Right atrium auricular region (tissue), 2 donors: ENCODE measurements around the gene CAMK2G. TPM values are rescaled to one million over a fixed set of nuclear protein-coding genes. Genes with fewer than 3 reads are reported as not detected.

ENCODE experiments used
- DNase-seq: peaks from one replicate; pipeline ENCODE4 v3.0.0-alpha.2; 2019; ENCODE audit warnings: low spot score
- H3K27ac ChIP-seq, 2 donors: fragments of 200-600 bp; sonication (generic); 1 replicate in 1 of 2; 2 replicates in 1 of 2; pipeline ENCODE4 v1.5.1; 2016 to 2019
- H3K27me3 ChIP-seq, 2 donors: fragments of 200-600 bp; sonication (generic); one replicate each; pipeline versions ENCODE4 v1.5.1 to v1.6.0; 2017 to 2019
- H3K36me3 ChIP-seq: fragments of 200-600 bp; sonication (generic); one replicate; pipeline ENCODE4 v1.5.1; 2016
- H3K4me1 ChIP-seq, 2 donors: fragments of 200-600 bp; sonication (generic); one replicate each; pipeline versions ENCODE4 v1.5.1 to v1.6.0; 2017 to 2019
- H3K4me3 ChIP-seq, 2 donors: fragments of 200-600 bp; sonication (generic); 1 replicate in 1 of 2; 2 replicates in 1 of 2; pipeline ENCODE4 v1.5.1; 2017 to 2019; ENCODE audit warnings: mild to moderate bottlenecking in 1 of 2, moderate library complexity in 1 of 2
- H3K9me3 ChIP-seq, 2 donors: fragments of 200-600 bp; sonication (generic); one replicate each; pipeline ENCODE4 v1.5.1; 2019
- total RNA-seq, 2 donors: library from RNA; depleted of rRNA; stranded (reverse); fragments of >200 nt; gene quantifications; one replicate each; pipeline ENCODE4 v1.1.0, GENCODE V29; 2016
- TF ChIP-seq, protein P1 (sequence below), 2 donors: fragments of 200-600 bp; sonication (generic); IDR thresholded peaks; one replicate each; pipeline ENCODE4 v1.5.1; 2019; ENCODE audit warnings: antibody characterized with exemption in 2 of 2

Gene CAMK2G
- total RNA-seq, 2 donors from 2014 or later: 12.1 to 17.4 TPM

DNA sequence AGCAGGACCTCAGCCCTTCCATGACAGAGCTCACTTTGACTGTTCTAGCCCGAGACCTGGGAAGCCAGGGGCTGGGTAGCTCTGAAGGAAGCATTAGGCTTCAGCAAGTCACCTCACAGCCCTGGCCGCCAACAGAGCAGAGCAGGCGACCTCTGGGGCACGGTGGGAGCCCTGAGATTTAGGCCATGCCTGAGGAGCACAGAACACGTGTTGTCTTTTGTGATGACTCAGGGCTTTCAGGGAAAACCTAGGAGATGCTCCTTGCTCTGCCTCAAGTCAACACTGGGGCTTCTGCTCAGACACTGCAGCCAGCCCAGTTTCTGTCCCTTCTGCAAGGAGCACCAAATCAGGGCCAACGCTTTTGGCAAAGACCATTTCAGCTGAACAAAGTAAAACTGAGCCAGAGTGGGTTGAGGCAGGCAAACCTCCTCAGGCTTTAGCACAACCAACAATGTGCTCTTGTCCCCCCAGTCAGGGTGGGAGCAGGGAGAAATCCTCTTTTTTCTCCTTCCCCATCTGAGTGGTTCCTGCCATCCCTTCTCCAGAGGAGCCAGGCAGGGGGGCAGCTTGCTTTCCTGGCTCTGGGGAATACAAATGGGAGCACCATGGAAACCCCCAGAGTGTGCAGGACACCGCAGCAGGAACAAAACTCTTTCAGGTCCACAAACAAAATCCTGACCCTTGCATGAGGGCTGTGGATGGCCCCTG lies 14.4 kb downstream of the CAMK2G start:
- Histone ChIP-seq H3K27me3 (no peaks in the 10 kb centered on the region), H3K9me3 (no peaks in the 10 kb centered on the region), H3K4me3 (no peak overlapping the region), H3K27ac (no peak overlapping the region), H3K36me3 (peaks cover 22% of the 10 kb centered on the region), H3K4me1 (peaks cover 0 to 5% of the 10 kb centered on the region in 2 donors)
- DNase-seq: no peak
- TF ChIP-seq, protein P1, sequence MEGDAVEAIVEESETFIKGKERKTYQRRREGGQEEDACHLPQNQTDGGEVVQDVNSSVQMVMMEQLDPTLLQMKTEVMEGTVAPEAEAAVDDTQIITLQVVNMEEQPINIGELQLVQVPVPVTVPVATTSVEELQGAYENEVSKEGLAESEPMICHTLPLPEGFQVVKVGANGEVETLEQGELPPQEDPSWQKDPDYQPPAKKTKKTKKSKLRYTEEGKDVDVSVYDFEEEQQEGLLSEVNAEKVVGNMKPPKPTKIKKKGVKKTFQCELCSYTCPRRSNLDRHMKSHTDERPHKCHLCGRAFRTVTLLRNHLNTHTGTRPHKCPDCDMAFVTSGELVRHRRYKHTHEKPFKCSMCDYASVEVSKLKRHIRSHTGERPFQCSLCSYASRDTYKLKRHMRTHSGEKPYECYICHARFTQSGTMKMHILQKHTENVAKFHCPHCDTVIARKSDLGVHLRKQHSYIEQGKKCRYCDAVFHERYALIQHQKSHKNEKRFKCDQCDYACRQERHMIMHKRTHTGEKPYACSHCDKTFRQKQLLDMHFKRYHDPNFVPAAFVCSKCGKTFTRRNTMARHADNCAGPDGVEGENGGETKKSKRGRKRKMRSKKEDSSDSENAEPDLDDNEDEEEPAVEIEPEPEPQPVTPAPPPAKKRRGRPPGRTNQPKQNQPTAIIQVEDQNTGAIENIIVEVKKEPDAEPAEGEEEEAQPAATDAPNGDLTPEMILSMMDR (IDR thresholded peaks at IDR 0.05): no peak

DNA sequence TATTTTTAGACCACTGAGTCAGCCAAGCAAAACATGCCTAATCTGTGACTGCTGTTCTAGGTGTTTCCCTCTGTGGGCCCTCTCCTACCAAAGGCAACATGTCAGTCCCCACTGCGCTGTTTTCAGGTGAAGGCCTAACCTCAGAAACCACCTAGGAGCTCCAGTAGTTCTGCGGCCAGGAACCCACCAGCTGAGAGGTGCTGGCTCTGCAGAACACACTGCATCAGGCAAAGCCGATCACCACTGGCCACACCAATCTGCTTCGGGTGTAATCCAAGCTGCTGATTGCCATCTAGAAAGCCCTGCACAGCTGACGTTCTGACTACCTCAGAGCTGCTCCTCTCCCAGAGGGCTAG lies 14.9 kb downstream of the CAMK2G start:
- Histone ChIP-seq H3K36me3 (peaks cover 22% of the 10 kb centered on the region), H3K27ac (no peak overlapping the region), H3K27me3 (no peaks in the 10 kb centered on the region), H3K4me1 (no peaks in the 10 kb centered on the region), H3K4me3 (no peak overlapping the region), H3K9me3 (no peaks in the 10 kb centered on the region)
- TF ChIP-seq, protein P1 (IDR thresholded peaks at IDR 0.05): no peak
- no peak for DNase-seq

DNA sequence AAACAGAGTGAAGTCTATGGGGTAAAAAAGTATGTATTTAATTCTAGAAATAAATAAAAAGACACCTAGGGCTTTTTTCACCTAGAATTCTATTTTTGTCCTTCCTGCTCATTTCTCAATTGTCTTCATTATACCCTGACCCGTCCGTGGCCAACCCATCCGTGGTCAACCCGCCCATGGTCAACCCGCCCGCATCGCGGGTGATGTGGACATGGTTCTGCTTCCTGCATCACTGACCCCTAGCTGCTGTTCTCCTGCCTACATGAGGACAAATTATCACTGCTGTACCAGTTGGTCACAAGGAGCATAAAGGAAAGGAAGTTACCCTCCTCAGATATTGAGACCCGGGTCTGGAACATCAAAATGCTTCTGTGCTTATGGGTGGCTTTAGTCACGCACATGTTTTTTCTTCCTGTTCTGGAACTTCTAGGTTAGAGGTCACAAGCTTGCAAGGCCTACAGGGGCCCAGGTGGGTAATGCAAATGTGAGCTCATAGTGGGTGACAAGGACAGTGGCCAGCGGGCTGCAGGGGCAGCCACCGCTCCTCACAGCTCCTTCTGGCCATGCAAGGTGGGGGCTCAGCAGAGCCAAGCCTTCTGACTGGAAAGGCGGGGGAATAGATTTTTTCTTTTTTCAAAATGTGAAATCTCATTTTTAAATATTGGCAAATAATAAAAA lies 15.5 kb downstream of the CAMK2G start:
- Histone ChIP-seq H3K4me1 (no peaks in the 10 kb centered on the region), H3K27ac (no peak overlapping the region), H3K36me3 (peaks cover 22% of the 10 kb centered on the region), H3K9me3 (no peaks in the 10 kb centered on the region), H3K4me3 (no peak overlapping the region), H3K27me3 (no peaks in the 10 kb centered on the region)
- no peak for DNase-seq
- TF ChIP-seq, protein P1 (IDR thresholded peaks at IDR 0.05): no peak

DNA sequence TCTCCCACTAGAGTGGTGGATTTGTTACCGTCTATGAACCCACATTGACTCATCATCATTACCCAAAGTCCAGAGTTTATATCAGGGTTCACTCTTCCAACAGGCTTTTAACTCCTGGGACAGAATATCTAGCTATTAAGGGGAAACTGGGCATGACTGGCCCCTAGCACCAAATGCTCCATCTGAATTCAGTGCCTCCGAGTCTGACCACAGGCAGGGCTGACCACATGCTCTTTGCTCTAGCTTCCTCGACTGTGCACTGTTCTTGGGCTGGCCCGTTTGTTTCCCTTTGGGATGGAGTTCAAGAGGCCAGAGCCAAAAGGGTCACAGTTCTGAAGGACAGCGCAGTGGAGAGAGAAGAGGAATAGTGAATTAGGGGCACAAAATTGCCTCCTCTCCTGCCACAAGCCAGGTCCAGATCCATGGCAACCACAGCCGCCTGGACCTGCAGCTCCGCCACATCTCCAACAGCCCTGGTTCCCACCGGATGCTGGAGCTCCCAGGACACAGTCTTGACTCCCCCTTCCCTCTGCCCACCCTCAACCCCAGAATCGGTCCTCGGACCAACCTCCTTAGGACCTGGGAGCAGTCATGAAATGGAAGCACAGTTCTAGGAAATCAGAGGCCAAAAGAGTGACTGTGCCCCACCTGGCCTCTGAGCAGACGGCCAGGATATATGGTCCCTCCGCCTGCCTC lies 16.2 kb downstream of the CAMK2G start:
- Histone ChIP-seq H3K4me1 (no peaks in the 10 kb centered on the region), H3K9me3 (no peaks in the 10 kb centered on the region), H3K4me3 (no peak overlapping the region), H3K27ac (no peak overlapping the region), H3K36me3 (peaks cover 28% of the 10 kb centered on the region), H3K27me3 (no peaks in the 10 kb centered on the region)
- TF ChIP-seq, protein P1 (IDR thresholded peaks at IDR 0.05): no peak
- DNase-seq: no peak

DNA sequence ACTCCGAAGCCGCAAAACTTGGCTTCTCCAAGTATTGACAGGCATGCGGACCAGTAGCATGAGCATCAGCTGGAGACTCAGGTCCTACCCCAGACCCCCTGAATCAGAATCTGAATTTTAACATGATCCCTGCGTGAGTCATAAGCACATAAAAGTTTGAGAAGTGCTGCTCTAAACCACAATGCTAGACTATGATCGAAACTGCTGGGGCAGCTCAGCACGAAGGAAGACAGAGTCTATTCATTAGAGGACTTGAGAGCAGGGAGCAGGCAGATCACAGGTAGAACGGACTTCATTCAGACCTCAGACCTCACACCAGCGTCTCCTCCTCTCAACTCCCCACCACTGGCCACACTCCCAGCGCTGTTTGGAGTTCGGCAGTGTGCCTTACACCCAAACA lies 16.9 kb downstream of the CAMK2G start:
- Histone ChIP-seq H3K4me3 (no peak overlapping the region), H3K27ac (no peak overlapping the region), H3K36me3 (peaks cover 30% of the 10 kb centered on the region), H3K9me3 (no peaks in the 10 kb centered on the region), H3K4me1 (no peaks in the 10 kb centered on the region), H3K27me3 (no peaks in the 10 kb centered on the region)
- no peak for DNase-seq
- TF ChIP-seq, protein P1 (IDR thresholded peaks at IDR 0.05): no peak
